Naive thymus-derived CD8-positive, alpha-beta T cell (primary cell): Measurements from ENCODE around the gene GNGT1. TPM values are rescaled to one million over a fixed set of nuclear protein-coding genes. Genes with fewer than 3 reads are reported as not detected.
A peak's percentile ranks its signal among the peaks of the same experiment; 100 is the strongest.
"Not testable (repeated sequence)": the region's sequence is repeated elsewhere in the genome, so short reads cannot be mapped to it uniquely, and the experiment has no call there.

Experiments
- ATAC-seq, 2 donors: fragments of 150-1000 bp; cut with Tn5 transposase in 1 of 2; sonication (Bioruptor Pico), chemical (Tn5 transposase) in 1 of 2; 1 replicate in 1 of 2; 2 replicates in 1 of 2; pipeline ENCODE4 v1.10.0; 2021; ENCODE audit warnings: mild to moderate bottlenecking in 2 of 2, moderate library complexity in 2 of 2
- POLR2A ChIA-PET: fragments of 350-600 bp; sonication (Branson Sonifier 250); formaldehyde crosslinking; loops from one replicate; lab custom pipeline; 2021; ENCODE audit warnings: antibody characterized with exemption; lab: Charles Lee
- DNase-seq, 10 donors: peaks; one replicate each; pipeline versions ENCODE4 v3.0.0 to v3.0.0-alpha.2; 2020 to 2022
- H3K27ac Mint-ChIP-seq, 10 donors: one replicate each; pipeline ENCODE4 v1.8.0; 2020 to 2022; ENCODE audit warnings: mild to moderate bottlenecking in 10 of 10, mixed read lengths in 10 of 10, moderate library complexity in 4 of 10, inconsistent platforms in 1 of 10
- H3K27me3 Mint-ChIP-seq, 5 donors: one replicate each; pipeline ENCODE4 v1.8.0; 2021 to 2022; ENCODE audit warnings: mixed read lengths in 5 of 5
- H3K36me3 Mint-ChIP-seq, 3 donors: one replicate each; pipeline ENCODE4 v1.8.0; 2020 to 2022; ENCODE audit warnings: mixed read lengths in 3 of 3, mild to moderate bottlenecking in 2 of 3, inconsistent platforms in 1 of 3
- H3K4me1 Mint-ChIP-seq, 4 donors: one replicate each; pipeline ENCODE4 v1.8.0; 2021 to 2022; ENCODE audit warnings: mixed read lengths in 4 of 4
- H3K4me3 Mint-ChIP-seq, 10 donors: one replicate each; pipeline ENCODE4 v1.8.0; 2020 to 2022; ENCODE audit warnings: mild to moderate bottlenecking in 10 of 10, mixed read lengths in 10 of 10, moderate library complexity in 6 of 10, inconsistent platforms in 1 of 10
- H3K9me3 Mint-ChIP-seq, 9 donors: one replicate each; pipeline ENCODE4 v1.8.0; 2020 to 2022; ENCODE audit warnings: mixed read lengths in 9 of 9, mild to moderate bottlenecking in 3 of 9, inconsistent platforms in 1 of 9, moderate library complexity in 1 of 9
- polyA plus RNA-seq, 3 donors: library from polyadenylated mRNA; unstranded; fragments of 300-500 nt; fragmentation: Illumina TruSeq; gene quantifications; one replicate each; pipeline ENCODE4 v1.2.3, GENCODE V29; 2021
- total RNA-seq, 8 experiments: library from RNA in 2 of 8; stranded (reverse) in 2 of 8; gene quantifications; one replicate each; pipeline ENCODE4 v1.2.3 and lab custom pipeline; 2021 to 2026

GNGT1 gene
- total and polyA plus RNA-seq, 5 experiments from 2014 or later = not detected

- POLR2A ChIA-PET, H3K4me1 Mint-ChIP-seq, ATAC-seq, H3K27ac Mint-ChIP-seq, DNase-seq, H3K4me3 Mint-ChIP-seq, H3K9me3 Mint-ChIP-seq, H3K36me3 Mint-ChIP-seq: not testable (repeated sequence)
- H3K27me3 Mint-ChIP-seq = peaks cover 2 to 17% (median 12%) of the 10 kb centered on the region in 5 donors
Observed at GRCh38 chr7:93911661-93912060, 5.3 kb downstream of the GNGT1 start.

GRCh38 chr7:93913197-93913596, 6.8 kb downstream of the GNGT1 start:
- POLR2A ChIA-PET = no interaction called here
- Mint-ChIP-seq H3K9me3 (peaks cover 0 to 2% (median 0%) of the 10 kb centered on the region in 9 donors), H3K27ac (no peak overlapping the region), H3K36me3 (no peaks in the 10 kb centered on the region), H3K4me1 (no peaks in the 10 kb centered on the region), H3K4me3 (no peak overlapping the region), H3K27me3 (peaks cover 6 to 29% (median 20%) of the 10 kb centered on the region in 5 donors)
- DNase-seq = no peak
- ATAC-seq = no peak

- DNase-seq = no peak
- H3K4me3 Mint-ChIP-seq = no peak overlapping the region
- no peaks in the 10 kb centered on the region for H3K36me3 Mint-ChIP-seq
- no peak for ATAC-seq
- POLR2A ChIA-PET = no interaction called here
- no peak overlapping the region for H3K27ac Mint-ChIP-seq
- no peaks in the 10 kb centered on the region for H3K4me1 Mint-ChIP-seq
- H3K9me3 Mint-ChIP-seq = peaks cover 0 to 2% (median 0%) of the 10 kb centered on the region in 9 donors
- peaks cover 6 to 29% (median 20%) of the 10 kb centered on the region in 5 donors for H3K27me3 Mint-ChIP-seq
Observed at GRCh38 chr7:93914581-93915066, 8.3 kb downstream of the GNGT1 start.

GRCh38 chr7:93915206-93915842, 9.0 kb downstream of the GNGT1 start:
- H3K4me3 Mint-ChIP-seq, H3K36me3 Mint-ChIP-seq, H3K4me1 Mint-ChIP-seq, H3K9me3 Mint-ChIP-seq, DNase-seq, H3K27ac Mint-ChIP-seq, ATAC-seq, POLR2A ChIA-PET: not testable (repeated sequence)
- peaks cover 8 to 29% (median 20%) of the 10 kb centered on the region in 5 donors for H3K27me3 Mint-ChIP-seq

GRCh38 chr7:93915888-93916287, 9.5 kb downstream of the GNGT1 start:
- ATAC-seq, POLR2A ChIA-PET, H3K27ac Mint-ChIP-seq, H3K4me3 Mint-ChIP-seq, H3K4me1 Mint-ChIP-seq, DNase-seq, H3K36me3 Mint-ChIP-seq, H3K9me3 Mint-ChIP-seq: not testable (repeated sequence)
- peaks cover 8 to 35% (median 21%) of the 10 kb centered on the region in 5 donors for H3K27me3 Mint-ChIP-seq

- H3K27ac Mint-ChIP-seq, DNase-seq, H3K36me3 Mint-ChIP-seq, POLR2A ChIA-PET, H3K9me3 Mint-ChIP-seq, ATAC-seq, H3K4me3 Mint-ChIP-seq, H3K4me1 Mint-ChIP-seq: not testable (repeated sequence)
- H3K27me3 Mint-ChIP-seq = peaks cover 9 to 39% (median 24%) of the 10 kb centered on the region in 5 donors
Observed at GRCh38 chr7:93916315-93916714, 9.9 kb downstream of the GNGT1 start.

GRCh38 chr7:93920496-93921182, 14.3 kb downstream of the GNGT1 start:
- Mint-ChIP-seq H3K27me3 (peaks cover 15 to 49% (median 30%) of the 10 kb centered on the region in 5 donors), H3K4me1 (peaks cover 0 to 7% (median 3%) of the 10 kb centered on the region in 4 donors), H3K27ac (peak overlapping the region in 1 of 10 donors; percentile 83), H3K36me3 (no peaks in the 10 kb centered on the region), H3K9me3 (peaks cover 0 to 2% (median 0%) of the 10 kb centered on the region in 9 donors), H3K4me3 (peak overlapping the region in 4 of 10 donors; percentile 7 to 59 (median 10))
- DNase-seq = no peak
- POLR2A ChIA-PET = no interaction called here
- ATAC-seq = no peak

- Mint-ChIP-seq H3K27me3 (peaks cover 15 to 48% (median 30%) of the 10 kb centered on the region in 5 donors), H3K36me3 (no peaks in the 10 kb centered on the region), H3K9me3 (peaks cover 0 to 2% (median 0%) of the 10 kb centered on the region in 9 donors), H3K4me3 (peak overlapping the region in 6 of 10 donors; percentile 22 to 75 (median 63)), H3K27ac (no peak overlapping the region), H3K4me1 (peaks cover 0 to 7% (median 3%) of the 10 kb centered on the region in 4 donors)
- no peak for ATAC-seq
- POLR2A ChIA-PET = interaction anchor here (0.7 kb wide), 1 partner anchor 14 kb away, joined by 3 read pairs; no protein-coding TSS in a partner anchor
- DNase-seq = no peak
Observed at GRCh38 chr7:93921186-93921585, 14.8 kb downstream of the GNGT1 start.

GRCh38 chr7:93921607-93922566, 15.5 kb downstream of the GNGT1 start, which contains the start of gene GNG11:
GNG11 (plus strand) TSS chr7:93921735; CDS start chr7:93922138, 403 bp downstream.
- H3K27ac Mint-ChIP-seq = peak within 1 kb of the TSS in 2 of 10 donors; percentile 43 to 83
- peaks cover 0 to 7% (median 3%) of the 10 kb centered on the region in 4 donors for H3K4me1 Mint-ChIP-seq
- peak in 4 of 10 donors; percentile 2 to 17 (median 8) for DNase-seq
- POLR2A ChIA-PET = interaction anchor here (0.7 kb wide), 1 partner anchor 15 kb away, joined by 3 read pairs; no protein-coding TSS in a partner anchor
- peak; percentile 59 to 64 for ATAC-seq
- H3K27me3 Mint-ChIP-seq = peaks cover 15 to 48% (median 25%) of the 10 kb centered on the region in 5 donors
- H3K4me3 Mint-ChIP-seq = peak within 1 kb of the TSS; percentile 45 to 75 (median 66)
- H3K9me3 Mint-ChIP-seq = peaks cover 0 to 2% (median 0%) of the 10 kb centered on the region in 9 donors
- H3K36me3 Mint-ChIP-seq = no peaks in the 10 kb centered on the region

GRCh38 chr7:93923296-93923695, 16.9 kb downstream of the GNGT1 start:
- Mint-ChIP-seq H3K4me1 (peaks cover 0 to 7% (median 3%) of the 10 kb centered on the region in 4 donors), H3K27ac (no peak overlapping the region), H3K36me3 (no peaks in the 10 kb centered on the region), H3K27me3 (peaks cover 11 to 44% (median 21%) of the 10 kb centered on the region in 5 donors), H3K9me3 (no peaks in the 10 kb centered on the region), H3K4me3 (no peak overlapping the region)
- DNase-seq (no peak), ATAC-seq (no peak)
- POLR2A ChIA-PET = no interaction called here

- peaks cover 0 to 7% (median 3%) of the 10 kb centered on the region in 4 donors for H3K4me1 Mint-ChIP-seq
- no peak overlapping the region for H3K27ac Mint-ChIP-seq
- ATAC-seq (no peak), DNase-seq (no peak)
- no peak overlapping the region for H3K4me3 Mint-ChIP-seq
- no peaks in the 10 kb centered on the region for H3K36me3 Mint-ChIP-seq
- POLR2A ChIA-PET = no interaction called here
- peaks cover 11 to 44% (median 21%) of the 10 kb centered on the region in 5 donors for H3K27me3 Mint-ChIP-seq
- no peaks in the 10 kb centered on the region for H3K9me3 Mint-ChIP-seq
Observed at GRCh38 chr7:93923942-93924341, 17.6 kb downstream of the GNGT1 start.

GRCh38 chr7:93926800-93927199, 20.4 kb downstream of the GNGT1 start:
- no peaks in the 10 kb centered on the region for H3K9me3 Mint-ChIP-seq
- POLR2A ChIA-PET = no interaction called here
- no peaks in the 10 kb centered on the region for H3K36me3 Mint-ChIP-seq
- H3K4me1 Mint-ChIP-seq = peaks cover 0 to 6% (median 3%) of the 10 kb centered on the region in 4 donors
- no peak overlapping the region for H3K27ac Mint-ChIP-seq
- ATAC-seq (no peak), DNase-seq (no peak)
- H3K4me3 Mint-ChIP-seq = no peak overlapping the region
- peaks cover 14 to 46% (median 25%) of the 10 kb centered on the region in 5 donors for H3K27me3 Mint-ChIP-seq
